NT2/D1 (cell line): ENCODE results near the gene GRAPL.
"Not testable (repeated sequence)": the region's sequence is repeated elsewhere in the genome, so short reads cannot be mapped to it uniquely, and the experiment has no call there.

Experiments used
- DNase-seq: peaks from one replicate; pipeline ENCODE4 v3.0.0-alpha.2; 2011; ENCODE audit warnings: low read depth, low spot score
- H3K27me3 ChIP-seq: 2 replicates; pipeline ENCODE4 v1.6.0; 2011; ENCODE audit warnings: mild to moderate bottlenecking; ENCODE audit not compliant: insufficient read length, insufficient read depth
- H3K36me3 ChIP-seq: 2 replicates; pipeline ENCODE4 v1.6.1; 2011; ENCODE audit warnings: mild to moderate bottlenecking, low read length, mixed read lengths; ENCODE audit not compliant: insufficient read depth, insufficient read length
- H3K4me1 ChIP-seq: 2 replicates; pipeline ENCODE4 v1.5.1; 2011; ENCODE audit not compliant: insufficient read depth, insufficient read length
- H3K4me3 ChIP-seq: 2 replicates; pipeline ENCODE4 v1.5.1; 2011; ENCODE audit warnings: low read depth; ENCODE audit not compliant: insufficient read length
- H3K9ac ChIP-seq: 2 replicates; pipeline ENCODE4 v1.6.0; 2011; ENCODE audit warnings: low read depth; ENCODE audit not compliant: insufficient read length
- H3K9me3 ChIP-seq: 2 replicates; pipeline ENCODE4 v1.5.1; 2011; ENCODE audit warnings: mild to moderate bottlenecking, low read length; ENCODE audit not compliant: insufficient read depth

GRAPL gene

GRCh38 chr17:19112459-19112826 is 14.9 kb upstream of the GRAPL start:
- not testable (repeated sequence) for DNase-seq, H3K9me3 ChIP-seq, H3K27me3 ChIP-seq, H3K4me1 ChIP-seq, H3K36me3 ChIP-seq, H3K9ac ChIP-seq, H3K4me3 ChIP-seq

DNA sequence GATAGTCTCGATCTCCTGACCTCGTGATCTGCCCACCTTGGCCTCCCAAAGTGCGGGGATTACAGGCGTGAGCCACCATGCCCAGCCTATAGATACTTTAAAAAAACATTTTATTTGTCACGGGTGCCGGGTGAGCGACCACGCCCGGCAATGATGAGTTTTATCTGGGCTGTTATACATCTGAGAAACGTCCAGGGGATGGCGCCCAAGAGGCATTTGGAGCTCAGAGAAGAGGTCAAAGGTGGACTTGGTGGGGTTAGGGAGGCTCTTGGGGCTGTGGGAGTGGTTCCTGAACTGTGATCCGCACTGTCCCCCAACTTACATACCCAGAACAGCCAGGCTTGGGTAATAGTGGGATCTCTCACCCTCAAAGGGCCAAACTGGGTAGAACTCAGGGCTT is 8.7 kb upstream of the GRAPL start:
- not testable (repeated sequence) for H3K27me3 ChIP-seq, H3K36me3 ChIP-seq, H3K4me1 ChIP-seq, H3K4me3 ChIP-seq, DNase-seq, H3K9ac ChIP-seq, H3K9me3 ChIP-seq

DNA sequence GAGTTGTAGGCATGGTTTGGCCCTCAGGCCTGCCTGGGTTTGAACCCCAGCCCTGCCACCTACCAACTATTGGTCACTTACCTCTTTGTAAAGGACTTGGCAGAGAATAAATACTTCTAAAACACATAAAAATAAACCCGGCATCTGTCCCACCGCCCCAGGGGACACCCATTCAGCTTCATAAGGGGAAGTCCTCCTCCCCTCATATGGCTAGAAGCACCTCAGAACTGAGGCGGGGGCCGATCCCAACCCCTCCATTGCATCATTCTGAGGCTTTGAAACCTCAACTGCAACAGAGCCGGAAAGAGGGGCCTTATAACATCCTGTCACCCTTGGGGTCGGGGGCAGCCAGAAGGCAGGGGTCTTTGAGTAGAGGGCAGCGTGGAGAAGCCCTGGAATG is 2.1 kb upstream of the GRAPL start:
- not testable (repeated sequence) for H3K9ac ChIP-seq, H3K4me1 ChIP-seq, H3K9me3 ChIP-seq

GRCh38 chr17:19129500-19129899 is 2.1 kb downstream of the GRAPL start:
- H3K4me3 ChIP-seq, H3K27me3 ChIP-seq, DNase-seq, H3K36me3 ChIP-seq, H3K9ac ChIP-seq, H3K9me3 ChIP-seq, H3K4me1 ChIP-seq: not testable (repeated sequence)

More for the DNA sequence above, 2.1 kb upstream of the GRAPL start:
- H3K27me3 ChIP-seq, H3K4me3 ChIP-seq, H3K36me3 ChIP-seq, DNase-seq: not testable (repeated sequence)

- not testable (repeated sequence) for DNase-seq, H3K4me1 ChIP-seq, H3K9me3 ChIP-seq, H3K36me3 ChIP-seq, H3K27me3 ChIP-seq, H3K9ac ChIP-seq, H3K4me3 ChIP-seq
Measured at GRCh38 chr17:19131108-19131507, 3.7 kb downstream of the GRAPL start.

GRCh38 chr17:19131772-19132171 is 4.4 kb downstream of the GRAPL start:
- not testable (repeated sequence) for H3K4me1 ChIP-seq, H3K36me3 ChIP-seq, H3K9me3 ChIP-seq, H3K9ac ChIP-seq, H3K4me3 ChIP-seq, DNase-seq, H3K27me3 ChIP-seq

- H3K9me3 ChIP-seq, H3K4me1 ChIP-seq, H3K36me3 ChIP-seq, H3K27me3 ChIP-seq, H3K9ac ChIP-seq, DNase-seq, H3K4me3 ChIP-seq: not testable (repeated sequence)
Measured at GRCh38 chr17:19133793-19134192, 6.4 kb downstream of the GRAPL start.

- not testable (repeated sequence) for H3K27me3 ChIP-seq, H3K9me3 ChIP-seq, H3K9ac ChIP-seq, DNase-seq, H3K36me3 ChIP-seq, H3K4me3 ChIP-seq, H3K4me1 ChIP-seq
Measured at GRCh38 chr17:19135391-19135790, 8.0 kb downstream of the GRAPL start.

GRCh38 chr17:19136138-19136537 is 8.7 kb downstream of the GRAPL start:
- H3K27me3 ChIP-seq, H3K36me3 ChIP-seq, DNase-seq, H3K4me1 ChIP-seq, H3K9me3 ChIP-seq, H3K4me3 ChIP-seq, H3K9ac ChIP-seq: not testable (repeated sequence)

- not testable (repeated sequence) for H3K27me3 ChIP-seq, H3K4me1 ChIP-seq, H3K9ac ChIP-seq, DNase-seq, H3K4me3 ChIP-seq, H3K36me3 ChIP-seq, H3K9me3 ChIP-seq
Measured at GRCh38 chr17:19136605-19137004, 9.2 kb downstream of the GRAPL start.

DNA sequence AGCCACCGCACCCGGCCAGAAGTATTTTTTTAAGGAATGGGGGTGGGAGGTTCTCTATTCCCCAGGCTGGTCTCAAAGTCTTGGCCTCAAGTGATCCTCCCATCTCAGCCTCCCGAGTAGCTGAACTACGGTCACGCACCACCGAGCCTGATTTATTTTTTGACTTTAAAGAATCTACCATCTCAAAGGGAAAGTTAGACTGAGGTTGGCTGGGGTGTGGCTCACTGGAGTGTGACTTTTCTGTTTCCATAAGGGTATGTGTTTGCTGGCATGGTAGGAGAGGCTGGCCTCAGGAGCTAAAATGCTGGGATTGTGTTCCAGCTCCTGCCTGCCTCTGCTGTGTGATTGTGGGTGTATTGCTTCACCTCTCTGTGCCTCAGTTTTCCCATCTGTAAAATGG is 10.6 kb downstream of the GRAPL start:
- H3K9ac ChIP-seq, H3K36me3 ChIP-seq, H3K4me1 ChIP-seq, H3K27me3 ChIP-seq, DNase-seq, H3K9me3 ChIP-seq, H3K4me3 ChIP-seq: not testable (repeated sequence)

GRCh38 chr17:19141366-19142155 is 14.2 kb downstream of the GRAPL start:
- not testable (repeated sequence) for H3K4me3 ChIP-seq, DNase-seq, H3K4me1 ChIP-seq, H3K9me3 ChIP-seq, H3K9ac ChIP-seq, H3K27me3 ChIP-seq, H3K36me3 ChIP-seq
